ENCODE results near the gene SLC48A1.

DNA sequence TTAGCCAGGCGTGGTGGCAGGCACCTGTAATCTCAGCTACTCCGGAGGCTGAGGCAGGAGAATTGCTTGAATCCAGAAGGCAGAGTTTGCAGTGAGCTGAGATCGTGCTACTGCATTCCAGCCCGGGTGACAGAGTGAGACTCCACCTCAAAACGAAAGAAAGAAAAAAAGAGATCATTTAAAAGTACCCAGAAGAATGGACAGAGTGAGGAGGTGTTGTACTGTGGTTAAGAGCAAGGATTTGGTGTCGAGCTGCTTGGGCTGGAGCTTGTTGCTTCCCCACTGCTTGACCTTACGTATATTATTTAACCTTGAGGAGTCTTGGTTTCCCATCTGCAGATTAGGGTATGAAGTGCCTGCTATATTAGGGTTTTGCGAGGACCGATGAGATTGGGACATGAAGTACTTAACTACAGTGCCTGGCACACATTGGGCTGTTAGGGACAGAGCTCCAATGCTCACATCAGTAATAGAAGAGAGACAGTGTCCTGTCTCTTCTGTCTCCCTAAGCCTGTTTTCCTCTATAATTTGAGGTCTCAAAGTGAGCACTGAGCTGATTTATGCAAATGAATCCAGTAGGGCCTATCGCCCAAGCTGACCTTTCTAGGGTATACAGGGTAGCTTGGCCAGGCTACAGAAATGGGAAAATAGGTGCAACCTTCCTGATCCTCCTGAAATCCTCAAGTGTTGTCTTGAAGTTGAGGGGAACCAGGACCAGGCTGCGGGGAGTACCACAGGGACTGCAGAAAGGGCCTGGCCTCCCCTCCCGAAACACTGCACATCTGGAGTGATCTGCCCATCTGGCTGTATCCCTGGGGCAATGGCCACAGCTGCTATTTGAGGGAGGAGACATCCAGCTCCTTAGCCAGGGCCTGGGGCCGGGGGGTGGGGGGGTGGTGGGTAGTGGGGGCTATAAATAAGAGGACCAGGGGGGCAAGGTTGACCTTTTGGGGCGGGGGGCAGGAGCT, 55.3 kb downstream of the SLC48A1 start:
- TF ChIP-seq, protein P1, sequence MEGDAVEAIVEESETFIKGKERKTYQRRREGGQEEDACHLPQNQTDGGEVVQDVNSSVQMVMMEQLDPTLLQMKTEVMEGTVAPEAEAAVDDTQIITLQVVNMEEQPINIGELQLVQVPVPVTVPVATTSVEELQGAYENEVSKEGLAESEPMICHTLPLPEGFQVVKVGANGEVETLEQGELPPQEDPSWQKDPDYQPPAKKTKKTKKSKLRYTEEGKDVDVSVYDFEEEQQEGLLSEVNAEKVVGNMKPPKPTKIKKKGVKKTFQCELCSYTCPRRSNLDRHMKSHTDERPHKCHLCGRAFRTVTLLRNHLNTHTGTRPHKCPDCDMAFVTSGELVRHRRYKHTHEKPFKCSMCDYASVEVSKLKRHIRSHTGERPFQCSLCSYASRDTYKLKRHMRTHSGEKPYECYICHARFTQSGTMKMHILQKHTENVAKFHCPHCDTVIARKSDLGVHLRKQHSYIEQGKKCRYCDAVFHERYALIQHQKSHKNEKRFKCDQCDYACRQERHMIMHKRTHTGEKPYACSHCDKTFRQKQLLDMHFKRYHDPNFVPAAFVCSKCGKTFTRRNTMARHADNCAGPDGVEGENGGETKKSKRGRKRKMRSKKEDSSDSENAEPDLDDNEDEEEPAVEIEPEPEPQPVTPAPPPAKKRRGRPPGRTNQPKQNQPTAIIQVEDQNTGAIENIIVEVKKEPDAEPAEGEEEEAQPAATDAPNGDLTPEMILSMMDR (conservative IDR thresholded peaks at IDR 0.05 in 1 of 2, IDR thresholded peaks at IDR 0.05 in 1 of 2; ENCODE audit: low read depth in 1 of 2, low read length in 2 of 2) = no peak
- TF ChIP-seq EZH2 (IDR thresholded peaks at IDR 0.05; ENCODE audit: low read length, missing control alignments) = no peak
